Hepatocyte (in vitro differentiated cells): ENCODE measurements around the gene KAT14. TPM values are rescaled to one million over a fixed set of nuclear protein-coding genes. Genes with fewer than 3 reads are reported as not detected.
"Not testable (repeated sequence)": the region's sequence is repeated elsewhere in the genome, so short reads cannot be mapped to it uniquely, and the experiment has no call there.

Source experiments
- DNase-seq: peaks from one replicate; pipeline ENCODE4 v3.0.0-alpha.2; 2016; ENCODE audit warnings: low spot score
- H2AFZ ChIP-seq: fragments of 200-600 bp; sonication (generic); 2 replicates; pipeline ENCODE4 v1.6.0; 2016; ENCODE audit warnings: antibody characterized with exemption, mild to moderate bottlenecking
- H3K27ac ChIP-seq: fragments of 200-600 bp; sonication (generic); 2 replicates; pipeline ENCODE4 v1.5.1; 2016; ENCODE audit warnings: mild to moderate bottlenecking
- H3K27me3 ChIP-seq: fragments of 200-600 bp; sonication (generic); 2 replicates; pipeline ENCODE4 v1.6.1; 2016
- H3K36me3 ChIP-seq: fragments of 200-600 bp; sonication (generic); replicated peaks from 2 replicates; pipeline ENCODE4 v1.5.1; 2016; ENCODE audit warnings: low read depth; ENCODE audit not compliant: insufficient read depth
- H3K4me1 ChIP-seq: fragments of 200-600 bp; sonication (generic); 2 replicates; pipeline ENCODE4 v1.5.1; 2016; ENCODE audit warnings: mild to moderate bottlenecking, moderate library complexity; ENCODE audit not compliant: insufficient read depth
- H3K4me2 ChIP-seq: fragments of 200-600 bp; sonication (generic); 2 replicates; pipeline ENCODE4 v1.6.0; 2016
- H3K4me3 ChIP-seq: fragments of 200-600 bp; sonication (generic); 2 replicates; pipeline ENCODE4 v1.5.1; 2016; ENCODE audit warnings: mild to moderate bottlenecking
- H3K79me2 ChIP-seq: fragments of 200-600 bp; sonication (generic); 2 replicates; pipeline ENCODE4 v1.6.0; 2017; ENCODE audit warnings: mild to moderate bottlenecking
- H3K9me2 ChIP-seq: fragments of 200-600 bp; sonication (generic); replicated peaks from 2 replicates; pipeline ENCODE4 v1.6.0; 2017; ENCODE audit warnings: mild to moderate bottlenecking; ENCODE audit not compliant: insufficient read depth
- H3K9me3 ChIP-seq: fragments of 200-600 bp; sonication (generic); 2 replicates; pipeline ENCODE4 v1.5.1; 2016; ENCODE audit warnings: low read depth, mild to moderate bottlenecking
- H4K20me1 ChIP-seq: fragments of 200-600 bp; sonication (generic); 2 replicates; pipeline ENCODE4 v1.6.0; 2016; ENCODE audit warnings: mild to moderate bottlenecking; ENCODE audit not compliant: insufficient read depth, poor library complexity, severe bottlenecking
- CTCF ChIP-seq: fragments of 200-600 bp; sonication (generic); IDR thresholded peaks from 2 replicates; pipeline ENCODE4 v1.5.1; 2016; ENCODE audit warnings: antibody characterized with exemption, mild to moderate bottlenecking; ENCODE audit not compliant: poor library complexity
- EZH2 ChIP-seq: fragments of 200-600 bp; sonication (generic); IDR thresholded peaks from 2 replicates; pipeline ENCODE4 v1.6.1; 2016; ENCODE audit warnings: antibody characterized with exemption, mild to moderate bottlenecking, borderline replicate concordance
- EZH2phosphoT487 ChIP-seq: fragments of 200-600 bp; sonication (generic); IDR thresholded peaks from one replicate; pipeline ENCODE4 v1.6.1; 2018; ENCODE audit warnings: antibody characterized with exemption, mild to moderate bottlenecking, low read depth, moderate library complexity; ENCODE audit not compliant: unreplicated experiment, severe bottlenecking
- WGBS: methylation state at CpG from one replicate; pipeline ENCODE4 v1.1.6; 2016; ENCODE audit warnings: low lambda C conversion rate; ENCODE audit errors: missing lambda C conversion rate; 5-methylcytosine and 5-hydroxymethylcytosine counted together
- polyA plus RNA-seq: library from polyadenylated mRNA; unstranded; fragments of >200 nt; fragmentation: Nextera tagmentation; extraction: Ambion mirVana; gene quantifications from 2 replicates; pipeline ENCODE4 v1.2.1, GENCODE V29; 2016
- small RNA-seq: library from RNA; depleted of rRNA; stranded (forward); fragments of <200 nt; gene quantifications from one replicate; pipeline ENCODE3, GENCODE V24; 2014
- total RNA-seq: library from RNA; depleted of rRNA; stranded (reverse); fragments of >200 nt; gene quantifications from 2 replicates; pipeline ENCODE4 v1.2.3, GENCODE V29; 2014

The KAT14 gene
- total and polyA plus RNA-seq, 2 experiments from 2014 or later, result 12.3 to 20.6 TPM

GRCh38 chr20:18224968-18225568 is 87.4 kb downstream of the KAT14 start:
- H3K27me3 ChIP-seq, result no peaks in the 10 kb centered on the region
- no peaks in the 10 kb centered on the region for H3K79me2 ChIP-seq
- no peak for TF ChIP-seq CTCF
- no peak for TF ChIP-seq EZH2
- no peak for TF ChIP-seq EZH2phosphoT487
- H3K9me2 ChIP-seq, result no peaks in the 10 kb centered on the region
- H3K9me3 ChIP-seq, result no peaks in the 10 kb centered on the region
- H3K4me1 ChIP-seq, result peaks cover 12% of the 10 kb centered on the region
- H3K4me3 ChIP-seq, result no peak overlapping the region
- H3K27ac ChIP-seq, result peak overlapping the region; percentile 43
- peak; percentile 61 for DNase-seq
- peak overlapping the region; percentile 51 for H2AFZ ChIP-seq
- H3K36me3 ChIP-seq, result no peaks in the 10 kb centered on the region
- 26% methylated on average over 9 of the region's 9 CpGs for WGBS
- H3K4me2 ChIP-seq, result peak overlapping the region; percentile 57
- H4K20me1 ChIP-seq, result no peaks in the 10 kb centered on the region

GRCh38 chr20:18225632-18226031 is 88.0 kb downstream of the KAT14 start:
- Histone ChIP-seq H3K4me2 (peak overlapping the region; percentile 57), H3K4me1 (peaks cover 12% of the 10 kb centered on the region), H3K79me2 (no peaks in the 10 kb centered on the region), H3K9me2 (no peaks in the 10 kb centered on the region), H3K27ac (peak overlapping the region; percentile 43), H3K27me3 (no peaks in the 10 kb centered on the region), H3K4me3 (no peak overlapping the region), H3K36me3 (no peaks in the 10 kb centered on the region), H3K9me3 (no peaks in the 10 kb centered on the region), H4K20me1 (no peaks in the 10 kb centered on the region), H2AFZ (peak overlapping the region; percentile 51)
- TF ChIP-seq CTCF, result no peak
- no peak for TF ChIP-seq EZH2phosphoT487
- TF ChIP-seq EZH2, result no peak
- no peak for DNase-seq
- WGBS, result 86% methylated on average over 4 of the region's 4 CpGs

- H4K20me1 ChIP-seq, H2AFZ ChIP-seq, DNase-seq, H3K79me2 ChIP-seq, H3K4me3 ChIP-seq, H3K27me3 ChIP-seq, H3K36me3 ChIP-seq, H3K4me2 ChIP-seq, H3K27ac ChIP-seq, H3K9me2 ChIP-seq, H3K9me3 ChIP-seq: not testable (repeated sequence)
- peaks cover 12% of the 10 kb centered on the region for H3K4me1 ChIP-seq
- 95% methylated on average over 26 of the region's 28 CpGs for WGBS
Observed at GRCh38 chr20:18226741-18227140, 89.1 kb downstream of the KAT14 start.

GRCh38 chr20:18233408-18233943 is 95.8 kb downstream of the KAT14 start:
- H3K79me2 ChIP-seq, result no peaks in the 10 kb centered on the region
- no peaks in the 10 kb centered on the region for H3K9me3 ChIP-seq
- TF ChIP-seq CTCF (no peak), EZH2 (no peak), EZH2phosphoT487 (no peak)
- DNase-seq, result no peak
- no peaks in the 10 kb centered on the region for H3K27me3 ChIP-seq
- 60% methylated on average over 3 of the region's 3 CpGs for WGBS
- no peaks in the 10 kb centered on the region for H3K36me3 ChIP-seq
- H2AFZ ChIP-seq, result no peak overlapping the region
- no peaks in the 10 kb centered on the region for H4K20me1 ChIP-seq
- no peaks in the 10 kb centered on the region for H3K4me1 ChIP-seq
- no peaks in the 10 kb centered on the region for H3K9me2 ChIP-seq
- no peak overlapping the region for H3K4me3 ChIP-seq
- H3K27ac ChIP-seq, result no peak overlapping the region
- no peak overlapping the region for H3K4me2 ChIP-seq

Small RNAs within 50 kb of the gene (small RNA-seq; reads per million reads assigned to genes)
- gene RF00019, result not detected
- not detected for gene RNU7-137P

Other genes with a start within 250 kb of the KAT14 start
- 154 and 190 TPM in 2 replicates for gene SNX5, start 169.1 kb upstream of the KAT14 start, total RNA-seq
- 74.9 and 76.0 TPM in 2 replicates for gene SNX5, start 169.1 kb upstream of the KAT14 start, polyA plus RNA-seq
- gene MGME1, start 168.8 kb upstream of the KAT14 start, total RNA-seq, result 12.7 and 15.7 TPM in 2 replicates
- gene MGME1, start 168.8 kb upstream of the KAT14 start, polyA plus RNA-seq, result 17.9 and 18.3 TPM in 2 replicates
- 1.4 and 2.9 TPM in 2 replicates for gene OVOL2, start 79.9 kb upstream of the KAT14 start, total RNA-seq
- 1.9 and 4.2 TPM in 2 replicates for gene OVOL2, start 79.9 kb upstream of the KAT14 start, polyA plus RNA-seq
- 21.8 and 27.7 TPM in 2 replicates for gene PET117, start within 50 bp of the KAT14 start, total RNA-seq
- gene PET117, start within 50 bp of the KAT14 start, polyA plus RNA-seq, result 21.7 and 24.7 TPM in 2 replicates
- gene ZNF133, start 150.7 kb downstream of the KAT14 start, total RNA-seq, result 16.7 and 22.4 TPM in 2 replicates
- 10.8 and 10.9 TPM in 2 replicates for gene ZNF133, start 150.7 kb downstream of the KAT14 start, polyA plus RNA-seq